ENCODE results near the gene C16orf78. TPM values are rescaled to one million over a fixed set of nuclear protein-coding genes. Genes with fewer than 3 reads are reported as not detected.

Gene C16orf78
- total RNA-seq, 2 donors from 2014 or later, result not detected

DNA sequence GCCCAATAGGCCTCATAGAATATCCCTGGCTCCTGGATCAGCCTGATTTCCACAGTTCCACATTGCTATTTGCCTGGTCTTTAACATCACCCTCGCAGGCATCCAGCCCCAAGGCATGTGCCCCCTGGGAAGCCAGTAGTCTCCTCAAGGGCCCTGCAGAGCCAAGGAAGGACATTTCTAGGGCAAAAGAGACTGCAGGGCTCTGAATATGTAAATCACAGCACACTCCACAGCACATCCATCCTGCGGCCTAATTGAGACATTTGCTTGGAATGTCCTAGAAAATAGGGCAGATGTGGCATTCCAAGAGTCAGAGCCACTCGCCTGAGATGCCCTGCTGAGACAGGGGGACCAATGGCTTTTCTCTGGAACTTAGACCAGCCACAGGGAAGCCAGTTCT lies 11.4 kb upstream of the C16orf78 start:
- Histone ChIP-seq H3K4me3 (no peak overlapping the region), H3K4me1 (no peaks in the 10 kb centered on the region), H3K9me3 (no peaks in the 10 kb centered on the region), H3K27ac (no peak overlapping the region), H3K36me3 (no peaks in the 10 kb centered on the region), H3K27me3 (no peaks in the 10 kb centered on the region), H3K9ac (ENCODE audit: low read depth in 2 of 2, low read length in 2 of 2) (no peak overlapping the region)
- TF ChIP-seq, protein P1, sequence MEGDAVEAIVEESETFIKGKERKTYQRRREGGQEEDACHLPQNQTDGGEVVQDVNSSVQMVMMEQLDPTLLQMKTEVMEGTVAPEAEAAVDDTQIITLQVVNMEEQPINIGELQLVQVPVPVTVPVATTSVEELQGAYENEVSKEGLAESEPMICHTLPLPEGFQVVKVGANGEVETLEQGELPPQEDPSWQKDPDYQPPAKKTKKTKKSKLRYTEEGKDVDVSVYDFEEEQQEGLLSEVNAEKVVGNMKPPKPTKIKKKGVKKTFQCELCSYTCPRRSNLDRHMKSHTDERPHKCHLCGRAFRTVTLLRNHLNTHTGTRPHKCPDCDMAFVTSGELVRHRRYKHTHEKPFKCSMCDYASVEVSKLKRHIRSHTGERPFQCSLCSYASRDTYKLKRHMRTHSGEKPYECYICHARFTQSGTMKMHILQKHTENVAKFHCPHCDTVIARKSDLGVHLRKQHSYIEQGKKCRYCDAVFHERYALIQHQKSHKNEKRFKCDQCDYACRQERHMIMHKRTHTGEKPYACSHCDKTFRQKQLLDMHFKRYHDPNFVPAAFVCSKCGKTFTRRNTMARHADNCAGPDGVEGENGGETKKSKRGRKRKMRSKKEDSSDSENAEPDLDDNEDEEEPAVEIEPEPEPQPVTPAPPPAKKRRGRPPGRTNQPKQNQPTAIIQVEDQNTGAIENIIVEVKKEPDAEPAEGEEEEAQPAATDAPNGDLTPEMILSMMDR (IDR thresholded peaks at IDR 0.05), result no peak
- no peak for DNase-seq
- intact Hi-C loops (cut with DNase I), result no loop called here

DNA sequence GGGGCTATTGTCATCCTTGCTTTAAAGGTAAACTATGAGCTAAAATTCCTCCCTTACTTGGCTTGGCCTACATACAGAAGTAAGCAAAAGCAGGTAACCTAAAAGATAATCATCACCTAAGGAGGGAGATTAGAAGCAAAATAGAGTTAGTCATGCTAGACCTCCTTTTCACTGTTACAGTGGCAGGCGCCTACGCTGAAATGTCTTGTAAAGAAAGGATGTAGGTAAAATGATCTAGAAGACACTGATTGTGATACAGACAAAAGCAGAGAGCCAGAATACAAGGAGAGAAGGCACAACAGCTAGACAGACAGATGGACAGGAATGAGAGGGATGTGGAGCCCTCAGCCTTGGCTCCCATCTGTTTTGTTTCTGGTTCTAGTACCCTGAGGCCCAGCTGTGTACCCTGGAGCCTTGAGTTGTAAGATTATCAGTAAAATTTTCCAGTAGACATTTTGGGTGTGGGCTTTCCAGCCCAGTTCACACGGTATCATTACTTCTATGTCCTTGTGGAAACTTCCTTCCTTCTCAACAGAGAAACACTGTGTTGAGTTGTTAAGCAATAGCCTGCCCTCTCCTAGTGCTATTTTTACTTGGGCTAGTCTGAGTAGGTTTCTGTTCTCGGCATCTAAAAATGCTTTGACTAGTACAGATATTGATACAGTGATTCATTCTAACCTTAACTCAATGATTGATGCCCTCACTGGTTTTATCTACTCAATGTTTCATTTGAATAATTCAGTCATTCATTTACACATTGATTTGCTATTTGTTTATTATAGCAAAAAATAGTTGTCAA lies 7.7 kb upstream of the C16orf78 start:
- Histone ChIP-seq H3K27ac (no peak overlapping the region), H3K9ac (ENCODE audit: low read depth in 2 of 2, low read length in 2 of 2) (no peak overlapping the region)
- TF ChIP-seq, protein P1 (IDR thresholded peaks at IDR 0.05), result no peak

GRCh38 chr16:49366669-49367068 lies 6.9 kb upstream of the C16orf78 start:
- Histone ChIP-seq H3K27me3 (no peaks in the 10 kb centered on the region), H3K4me1 (no peaks in the 10 kb centered on the region), H3K27ac (no peak overlapping the region), H3K36me3 (no peaks in the 10 kb centered on the region), H3K4me3 (no peak overlapping the region), H3K9ac (ENCODE audit: low read depth in 2 of 2, low read length in 2 of 2) (no peak overlapping the region), H3K9me3 (no peaks in the 10 kb centered on the region)
- TF ChIP-seq, protein P1 (IDR thresholded peaks at IDR 0.05), result no peak
- intact Hi-C loops (cut with DNase I), result no loop called here
- DNase-seq, result no peak

More for the DNA sequence above, 7.7 kb upstream of the C16orf78 start:
- DNase-seq, result no peak
- Histone ChIP-seq H3K9me3 (no peaks in the 10 kb centered on the region), H3K4me3 (no peak overlapping the region), H3K27me3 (no peaks in the 10 kb centered on the region), H3K36me3 (no peaks in the 10 kb centered on the region), H3K4me1 (no peaks in the 10 kb centered on the region)
- intact Hi-C loops (cut with DNase I), result no loop called here

DNA sequence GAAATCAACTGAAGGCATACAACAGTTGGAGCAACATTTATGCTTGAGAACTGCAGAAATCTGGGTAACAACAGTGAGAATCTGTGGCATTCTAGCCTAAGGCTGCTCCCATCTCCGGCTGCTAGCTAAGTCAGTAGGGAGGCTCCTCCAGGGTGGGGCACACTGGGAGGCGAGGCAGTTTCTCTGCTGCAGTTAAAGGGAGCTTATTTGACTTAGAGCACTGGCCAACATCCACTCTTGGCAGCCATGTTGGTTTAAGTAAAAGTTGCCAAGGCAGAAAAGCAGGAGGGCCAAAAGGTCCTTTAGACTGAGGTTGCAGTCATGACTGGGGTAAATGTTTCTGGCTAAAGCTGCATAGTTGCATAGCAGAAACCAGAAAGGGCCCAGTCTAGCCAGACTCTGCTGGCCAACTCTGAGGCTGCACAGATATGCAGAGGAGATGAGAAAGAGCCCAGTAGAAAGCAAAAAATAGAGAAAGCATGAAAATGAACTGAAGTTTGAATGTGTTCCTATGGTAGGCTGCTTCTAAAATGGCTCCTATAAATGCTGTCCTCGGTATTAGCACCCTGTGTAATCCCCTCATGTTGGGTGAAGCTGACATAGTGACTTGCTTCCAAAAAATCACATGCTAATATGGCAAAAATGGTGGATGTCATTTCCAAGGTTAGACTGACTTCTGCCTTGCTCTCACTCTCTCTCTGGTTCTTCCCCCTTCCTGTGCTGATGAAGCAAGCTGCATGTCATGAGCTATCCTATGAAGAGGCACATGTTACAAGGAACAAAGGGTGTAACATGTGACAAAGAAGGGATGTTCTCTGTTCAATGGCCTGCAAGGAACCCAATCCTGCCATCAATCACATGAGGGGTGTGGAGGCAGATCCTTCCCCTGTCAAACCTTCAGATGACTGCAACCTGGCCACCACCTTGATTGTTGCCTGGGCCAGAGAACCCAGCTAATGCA lies 3.7 kb upstream of the C16orf78 start:
- H3K36me3 ChIP-seq, result no peaks in the 10 kb centered on the region
- DNase-seq, result no peak
- H3K27me3 ChIP-seq, result no peaks in the 10 kb centered on the region
- intact Hi-C loops (cut with DNase I), result no loop called here
- H3K9ac ChIP-seq (ENCODE audit: low read depth in 2 of 2, low read length in 2 of 2), result no peak overlapping the region
- TF ChIP-seq, protein P1 (IDR thresholded peaks at IDR 0.05), result no peak
- H3K27ac ChIP-seq, result no peak overlapping the region
- no peaks in the 10 kb centered on the region for H3K9me3 ChIP-seq
- no peak overlapping the region for H3K4me3 ChIP-seq
- no peaks in the 10 kb centered on the region for H3K4me1 ChIP-seq

DNA sequence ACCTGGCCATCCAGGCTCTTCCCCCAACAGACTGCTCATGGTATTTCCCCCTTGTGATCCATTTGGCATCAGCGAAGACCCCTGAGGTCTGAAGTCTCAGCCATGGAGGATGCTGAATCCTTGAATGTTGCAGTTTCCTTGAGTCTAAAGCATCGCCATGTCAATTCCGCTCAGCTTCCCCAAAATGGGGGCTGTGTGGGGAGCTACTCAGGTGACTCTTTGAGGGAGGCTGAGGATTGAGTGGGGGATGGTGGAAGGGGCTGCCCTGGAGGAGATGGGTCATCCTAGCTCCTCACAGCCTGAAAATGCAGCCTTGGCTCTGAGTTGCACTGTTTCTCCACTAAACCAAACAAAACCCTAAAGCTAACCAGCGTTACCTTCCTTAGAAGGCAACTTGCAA lies 2.6 kb downstream of the C16orf78 start:
- no peaks in the 10 kb centered on the region for H3K9me3 ChIP-seq
- intact Hi-C loops (cut with DNase I), result no loop called here
- TF ChIP-seq, protein P1 (IDR thresholded peaks at IDR 0.05), result no peak
- no peak overlapping the region for H3K4me3 ChIP-seq
- no peak for DNase-seq
- H3K9ac ChIP-seq (ENCODE audit: low read depth in 2 of 2, low read length in 2 of 2), result no peak overlapping the region
- no peak overlapping the region for H3K27ac ChIP-seq
- H3K4me1 ChIP-seq, result no peaks in the 10 kb centered on the region
- no peaks in the 10 kb centered on the region for H3K36me3 ChIP-seq
- H3K27me3 ChIP-seq, result no peaks in the 10 kb centered on the region

Data from colonic mucosa (tissue), 4 donors.